Thyroid gland (tissue), 4 donors: ENCODE results near the gene DCAF8L2.

Experiments used
- POLR2A ChIP-seq, 2 donors: fragments of 450-650 bp; IDR thresholded peaks; one replicate each; pipeline ENCODE4 v1.6.1; 2017; ENCODE audit warnings: antibody characterized with exemption in 2 of 2, mild to moderate bottlenecking in 2 of 2, moderate library complexity in 1 of 2
- TF ChIP-seq, protein P1 (sequence below), 6 experiments: fragments of 200-600 bp in 3 of 6; fragments of 450-650 bp in 3 of 6; sonication (generic) in 3 of 6; IDR thresholded peaks; one replicate each; pipeline ENCODE4 v1.5.1; 2016 to 2019; ENCODE audit warnings: antibody characterized with exemption in 6 of 6, mild to moderate bottlenecking in 2 of 6, inconsistent platforms in 1 of 6, moderate library complexity in 1 of 6

DNA sequence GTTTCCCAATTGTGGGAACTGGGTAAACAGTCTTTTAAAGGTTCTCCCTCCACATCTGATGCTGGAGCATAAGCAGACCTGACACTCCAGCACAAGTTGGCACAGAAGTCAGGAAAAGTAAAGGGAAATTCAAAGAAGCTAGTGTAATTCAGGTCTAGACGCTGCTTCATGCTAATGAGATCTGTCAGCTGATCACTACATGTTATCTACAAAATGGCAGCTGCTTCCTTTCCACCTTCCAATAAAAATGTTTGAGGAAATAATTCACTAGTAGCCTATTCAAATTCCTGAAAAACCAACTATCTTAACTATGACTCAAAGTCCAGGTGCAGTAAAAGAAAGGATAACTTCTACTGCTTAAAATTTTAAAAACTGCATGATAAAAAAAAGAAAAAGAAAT lies 29.3 kb downstream of the DCAF8L2 start:
- TF ChIP-seq, protein P1, sequence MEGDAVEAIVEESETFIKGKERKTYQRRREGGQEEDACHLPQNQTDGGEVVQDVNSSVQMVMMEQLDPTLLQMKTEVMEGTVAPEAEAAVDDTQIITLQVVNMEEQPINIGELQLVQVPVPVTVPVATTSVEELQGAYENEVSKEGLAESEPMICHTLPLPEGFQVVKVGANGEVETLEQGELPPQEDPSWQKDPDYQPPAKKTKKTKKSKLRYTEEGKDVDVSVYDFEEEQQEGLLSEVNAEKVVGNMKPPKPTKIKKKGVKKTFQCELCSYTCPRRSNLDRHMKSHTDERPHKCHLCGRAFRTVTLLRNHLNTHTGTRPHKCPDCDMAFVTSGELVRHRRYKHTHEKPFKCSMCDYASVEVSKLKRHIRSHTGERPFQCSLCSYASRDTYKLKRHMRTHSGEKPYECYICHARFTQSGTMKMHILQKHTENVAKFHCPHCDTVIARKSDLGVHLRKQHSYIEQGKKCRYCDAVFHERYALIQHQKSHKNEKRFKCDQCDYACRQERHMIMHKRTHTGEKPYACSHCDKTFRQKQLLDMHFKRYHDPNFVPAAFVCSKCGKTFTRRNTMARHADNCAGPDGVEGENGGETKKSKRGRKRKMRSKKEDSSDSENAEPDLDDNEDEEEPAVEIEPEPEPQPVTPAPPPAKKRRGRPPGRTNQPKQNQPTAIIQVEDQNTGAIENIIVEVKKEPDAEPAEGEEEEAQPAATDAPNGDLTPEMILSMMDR (IDR thresholded peaks at IDR 0.05) = no peak
- no peak for TF ChIP-seq POLR2A (IDR thresholded peaks at IDR 0.05)
